ENCODE data around the gene FAM151A.

The FAM151A gene

GRCh38 chr1:54606990-54607325 is 16.4 kb downstream of the FAM151A start:
- H3K4me3 ChIP-seq (ENCODE audit: low read depth, low read length): no peak overlapping the region
- DNase-seq (ENCODE audit: low read depth): no peak
- no peak for TF ChIP-seq CTCF (IDR thresholded peaks at IDR 0.05; ENCODE audit: control insufficient read depth, extremely low read depth, insufficient read depth)

GRCh38 chr1:54606096-54606989 is 17.0 kb downstream of the FAM151A start:
- DNase-seq (ENCODE audit: low read depth): no peak
- no peak overlapping the region for H3K4me3 ChIP-seq (ENCODE audit: low read depth, low read length)
- no peak for TF ChIP-seq CTCF (IDR thresholded peaks at IDR 0.05; ENCODE audit: control insufficient read depth, extremely low read depth, insufficient read depth)

GRCh38 chr1:54604572-54605370 is 18.6 kb downstream of the FAM151A start:
- DNase-seq (ENCODE audit: low read depth): no peak
- no peak for TF ChIP-seq CTCF (IDR thresholded peaks at IDR 0.05; ENCODE audit: control insufficient read depth, extremely low read depth, insufficient read depth)
- no peak overlapping the region for H3K4me3 ChIP-seq (ENCODE audit: low read depth, low read length)

- no peak for TF ChIP-seq CTCF (IDR thresholded peaks at IDR 0.05; ENCODE audit: control insufficient read depth, extremely low read depth, insufficient read depth)
- no peak overlapping the region for H3K4me3 ChIP-seq (ENCODE audit: low read depth, low read length)
- no peak for DNase-seq (ENCODE audit: low read depth)
Measured at GRCh38 chr1:54604051-54604450, 19.3 kb downstream of the FAM151A start.

- H3K4me3 ChIP-seq (ENCODE audit: low read depth, low read length): no peak overlapping the region
- no peak for TF ChIP-seq CTCF (IDR thresholded peaks at IDR 0.05; ENCODE audit: control insufficient read depth, extremely low read depth, insufficient read depth)
- no peak for DNase-seq (ENCODE audit: low read depth)
Measured at GRCh38 chr1:54603241-54603640, 20.1 kb downstream of the FAM151A start.

- TF ChIP-seq CTCF (IDR thresholded peaks at IDR 0.05; ENCODE audit: control insufficient read depth, extremely low read depth, insufficient read depth): no peak
- no peak overlapping the region for H3K4me3 ChIP-seq (ENCODE audit: low read depth, low read length)
- no peak for DNase-seq (ENCODE audit: low read depth)
Measured at GRCh38 chr1:54602554-54602953, 20.8 kb downstream of the FAM151A start.
